Measurements from ENCODE around the gene C1QL1.
"Not testable (repeated sequence)": the region's sequence is repeated elsewhere in the genome, so short reads cannot be mapped to it uniquely, and the experiment has no call there.

Gene C1QL1

DNA sequence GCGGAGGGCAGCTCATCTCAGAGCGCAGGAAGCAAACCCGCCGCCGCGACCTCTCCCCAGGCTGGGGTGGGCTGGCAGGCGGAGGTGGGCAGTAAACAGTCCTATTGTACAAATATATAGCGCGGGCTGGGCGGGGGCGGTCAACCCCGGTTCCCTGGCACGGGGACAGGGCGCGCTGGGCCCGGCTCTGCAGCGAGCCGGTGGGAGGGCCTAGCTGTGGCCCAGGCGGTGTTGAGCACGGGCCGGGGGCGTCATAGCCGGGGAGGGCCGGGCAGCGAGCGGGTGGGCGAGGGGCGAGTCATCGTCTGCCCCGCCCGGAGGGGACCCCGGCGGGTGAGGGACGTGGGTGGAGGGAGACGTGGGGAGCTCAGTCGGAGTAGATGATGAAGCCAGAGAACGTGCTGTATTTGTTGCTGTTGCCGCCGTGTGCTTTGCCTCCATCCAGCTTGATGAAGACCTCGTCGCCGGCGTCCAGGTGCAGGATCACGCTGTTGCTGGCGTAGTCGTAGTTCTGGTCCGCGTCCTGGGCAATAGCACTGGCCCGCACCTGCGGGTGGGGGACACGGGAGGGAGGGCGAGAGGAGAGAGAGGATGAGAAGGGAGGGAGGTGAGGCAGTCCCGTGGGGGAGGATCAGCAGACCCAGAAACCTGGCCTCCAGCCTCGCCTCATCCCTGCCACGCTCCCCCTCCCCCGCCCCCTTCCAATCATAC lies 8.1 kb downstream of the C1QL1 start:
- DNase-seq, result no peak

DNA sequence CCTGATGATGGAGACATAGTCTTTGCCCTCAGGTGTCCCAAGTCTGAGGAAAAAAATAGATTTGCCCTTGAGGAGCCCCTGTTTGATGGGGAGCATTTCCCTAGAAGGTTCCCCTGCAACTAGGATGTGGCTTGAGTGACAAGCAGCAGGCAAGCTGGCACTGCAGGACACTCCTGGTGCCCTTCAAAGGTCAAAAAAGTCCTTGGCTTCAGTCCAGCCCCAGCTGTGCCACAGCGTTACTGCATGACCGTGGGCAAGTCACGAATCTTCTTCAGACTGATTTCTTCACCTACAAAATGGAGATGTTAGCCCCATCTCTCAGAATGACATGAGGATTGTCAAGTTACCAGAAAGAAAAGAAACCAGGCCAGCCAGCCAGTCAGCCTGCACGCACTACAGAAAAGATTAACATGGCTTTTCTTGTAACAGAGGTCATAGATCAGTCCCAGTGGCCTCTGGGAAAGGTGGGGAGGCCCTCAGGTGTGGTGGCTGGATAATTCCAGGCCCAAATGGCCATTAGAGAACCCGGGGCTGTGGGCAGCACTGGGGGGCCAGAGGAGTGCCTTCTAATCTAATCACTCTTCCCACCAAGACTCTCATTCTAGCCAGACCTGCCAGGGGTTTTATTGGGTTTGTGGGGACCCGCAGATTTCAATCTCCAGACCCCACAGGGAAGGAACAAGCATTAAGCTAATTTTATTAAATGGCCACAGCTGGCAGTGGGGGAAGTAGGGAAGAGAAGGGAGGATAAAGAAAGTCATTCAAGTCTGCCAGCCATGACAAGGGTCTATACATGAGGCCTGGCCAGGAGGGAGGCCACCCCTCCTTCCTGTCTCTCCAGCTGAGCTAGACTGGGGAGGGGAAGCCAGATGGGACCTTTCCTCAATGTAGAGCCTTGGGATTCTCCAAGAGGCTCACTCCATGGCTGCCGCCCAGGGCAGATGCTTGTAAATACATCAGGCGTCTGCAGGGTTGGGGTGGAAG lies 10.8 kb downstream of the C1QL1 start:
- DNase-seq, result no peak

DNA sequence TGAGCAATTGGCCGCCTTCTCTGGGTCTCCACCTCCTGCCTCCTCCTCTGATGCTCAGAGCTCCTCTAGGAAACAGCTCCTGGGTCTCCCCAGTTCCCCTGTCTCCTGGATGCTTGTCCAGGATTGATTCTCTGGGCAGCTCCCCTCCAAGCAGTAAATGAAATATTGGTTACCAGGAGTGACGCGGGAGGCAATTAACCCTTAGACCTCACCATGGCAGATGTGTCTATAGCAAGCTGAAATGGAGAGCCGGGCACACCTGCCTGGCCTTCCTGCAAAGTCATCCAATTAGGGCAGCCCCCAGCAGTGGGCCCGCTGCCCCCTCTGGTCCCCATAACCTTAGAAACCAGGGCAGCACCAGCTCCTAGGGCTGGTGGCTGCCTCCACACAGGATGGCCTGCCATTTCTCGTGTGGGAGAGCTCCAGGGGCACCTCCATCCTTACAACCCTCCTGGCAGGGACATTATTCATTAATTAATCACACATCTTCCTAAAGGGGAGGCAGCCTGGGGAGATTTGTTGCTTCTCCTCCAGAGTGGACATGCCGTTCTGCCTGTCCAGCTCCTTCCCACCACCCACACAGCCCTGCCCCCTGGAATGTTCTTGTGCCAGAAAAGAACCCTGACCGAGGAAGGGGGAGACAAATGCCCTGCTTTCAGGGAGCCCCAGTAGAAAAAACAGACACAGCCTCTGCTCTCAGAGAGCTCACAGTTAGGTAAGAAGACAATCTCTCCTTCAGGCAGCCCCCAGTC lies 12.3 kb downstream of the C1QL1 start:
- no peak for DNase-seq

DNA sequence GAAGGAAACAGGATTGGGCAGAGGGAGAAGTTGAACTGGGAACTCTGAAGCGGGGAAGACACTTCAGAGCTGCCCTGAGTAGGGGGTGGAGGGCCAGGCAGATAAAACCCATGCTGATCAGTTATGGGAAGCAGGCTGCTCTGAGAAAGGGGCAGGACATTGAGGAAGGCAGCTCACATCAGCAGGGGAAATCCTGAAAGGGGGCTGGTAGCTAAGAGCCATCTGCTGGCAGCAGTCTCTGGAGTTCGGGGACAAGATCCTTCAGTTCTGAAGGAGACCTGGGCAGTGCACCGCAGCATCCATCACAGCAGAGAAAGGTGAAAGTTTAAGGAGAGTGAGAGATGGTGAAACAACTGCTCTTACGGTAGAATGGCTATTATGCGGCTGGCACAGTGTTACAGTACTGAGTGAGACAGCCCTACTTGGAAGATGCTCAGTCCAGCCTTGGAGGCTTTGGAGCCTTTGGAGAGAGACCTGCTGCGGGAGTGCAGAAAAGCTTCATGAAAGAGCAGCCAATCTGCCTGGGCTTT lies 15.1 kb downstream of the C1QL1 start:
- DNase-seq, result no peak

DNA sequence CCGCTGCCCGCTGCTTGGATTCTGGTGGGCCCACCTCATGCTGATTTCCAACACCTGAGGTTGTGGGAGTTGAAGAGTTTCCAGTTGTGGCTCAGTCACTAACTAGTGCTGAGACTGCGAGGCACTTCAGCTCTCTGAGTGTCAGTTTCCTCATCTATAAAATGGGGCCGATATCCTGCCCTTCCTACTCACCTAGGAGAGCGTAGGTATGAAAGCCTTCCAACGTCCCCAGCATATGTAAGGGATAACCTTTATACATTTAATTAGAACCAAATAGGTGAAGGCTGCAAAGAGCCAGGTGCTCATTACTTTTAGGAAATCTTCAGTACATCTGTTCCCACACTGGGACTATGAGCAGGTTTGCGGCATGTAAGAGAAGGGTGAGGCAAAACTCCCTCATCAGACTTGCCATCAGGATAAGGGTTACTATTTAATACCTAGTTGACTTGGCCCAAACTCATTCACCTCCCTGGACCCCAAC lies 19.7 kb downstream of the C1QL1 start:
- no peak for DNase-seq

DNA sequence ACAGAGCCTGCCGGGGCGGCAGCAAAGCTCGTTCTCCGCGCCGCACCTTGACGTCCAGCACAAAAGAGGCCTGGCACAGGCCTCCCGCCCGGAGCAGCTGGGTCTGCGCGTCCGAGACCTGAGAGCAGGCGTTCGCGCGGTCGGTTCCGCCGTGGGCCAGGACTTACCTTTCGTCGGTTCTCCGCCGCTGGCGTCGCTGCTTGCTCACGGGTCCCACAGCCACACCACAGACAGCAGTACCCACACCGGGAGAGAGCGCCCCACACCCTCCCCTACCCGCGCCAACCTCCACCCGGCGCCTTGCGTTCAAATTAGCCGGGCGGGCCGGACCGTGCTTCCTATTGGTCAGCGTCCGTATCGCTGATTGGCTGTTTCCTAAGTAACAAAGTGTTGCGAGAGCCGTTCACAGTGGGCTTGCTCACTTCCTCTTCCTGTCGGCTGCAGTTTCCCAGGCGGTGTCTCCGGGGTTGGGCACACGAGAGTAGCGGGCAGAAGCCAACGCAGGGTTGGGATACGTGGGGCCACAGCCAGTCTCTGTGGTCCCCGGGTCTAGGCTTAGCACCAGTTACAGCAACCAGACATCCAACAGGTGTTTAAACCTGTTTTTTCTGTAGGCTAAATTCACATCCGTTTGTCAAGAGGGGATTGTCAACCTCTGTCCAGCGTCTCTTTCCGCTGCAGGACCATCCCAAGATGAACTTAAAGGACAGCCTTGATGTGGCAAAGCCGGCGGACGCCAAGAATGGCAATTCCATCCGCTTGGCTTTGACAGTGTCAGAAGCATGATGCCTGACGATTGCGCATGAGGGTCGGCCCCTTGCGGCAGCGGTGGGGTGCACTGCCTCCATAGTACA lies 20.4 kb downstream of the C1QL1 start, which contains the start of gene KIF18B:
TSS of gene KIF18B (minus strand) at position 313 of the 854 bp plus-strand sequence. CDS start 11,429 bp downstream, outside the sequence.
- DNase-seq, result peak; percentile 95

DNA sequence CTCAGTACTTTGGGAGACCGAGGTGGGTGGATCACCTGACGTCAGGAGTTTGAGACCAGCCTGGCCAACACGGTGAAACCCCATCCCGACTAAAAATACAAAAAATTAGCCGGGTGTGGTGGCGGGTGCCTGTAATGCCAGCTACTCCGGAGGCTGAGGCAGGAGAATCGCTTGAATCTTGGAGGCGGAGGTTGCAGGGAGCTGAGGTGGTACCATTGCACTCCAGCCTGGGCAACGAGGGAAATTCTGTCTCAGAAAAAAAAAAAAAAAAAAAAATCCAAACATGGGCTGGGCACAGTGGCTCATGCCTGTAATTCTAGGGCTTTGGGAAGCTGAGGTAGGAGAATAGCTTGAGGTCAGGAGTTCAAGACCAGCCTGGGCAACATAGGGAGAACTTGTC lies 22.5 kb downstream of the C1QL1 start:
- DNase-seq, result not testable (repeated sequence)

DNA sequence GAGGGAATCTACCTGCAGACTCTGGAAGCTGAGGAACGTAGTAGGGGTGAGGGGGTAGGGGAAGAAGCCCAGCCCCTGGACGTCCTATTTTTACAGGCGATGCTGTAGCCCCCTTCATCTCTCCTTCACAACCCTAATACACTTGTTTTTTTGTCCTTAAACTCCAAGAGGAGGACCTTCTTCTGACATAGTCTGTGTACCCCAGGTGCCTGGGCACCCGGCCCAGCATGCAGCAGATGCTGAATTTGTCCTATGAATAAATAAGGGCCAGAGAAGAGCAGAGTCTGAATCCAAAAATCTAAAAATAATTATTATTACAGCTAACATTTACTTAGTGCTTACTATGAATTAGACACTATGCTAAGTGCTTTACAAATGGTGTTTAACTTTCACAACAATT lies 25.6 kb downstream of the C1QL1 start:
- DNase-seq, result no peak

DNA sequence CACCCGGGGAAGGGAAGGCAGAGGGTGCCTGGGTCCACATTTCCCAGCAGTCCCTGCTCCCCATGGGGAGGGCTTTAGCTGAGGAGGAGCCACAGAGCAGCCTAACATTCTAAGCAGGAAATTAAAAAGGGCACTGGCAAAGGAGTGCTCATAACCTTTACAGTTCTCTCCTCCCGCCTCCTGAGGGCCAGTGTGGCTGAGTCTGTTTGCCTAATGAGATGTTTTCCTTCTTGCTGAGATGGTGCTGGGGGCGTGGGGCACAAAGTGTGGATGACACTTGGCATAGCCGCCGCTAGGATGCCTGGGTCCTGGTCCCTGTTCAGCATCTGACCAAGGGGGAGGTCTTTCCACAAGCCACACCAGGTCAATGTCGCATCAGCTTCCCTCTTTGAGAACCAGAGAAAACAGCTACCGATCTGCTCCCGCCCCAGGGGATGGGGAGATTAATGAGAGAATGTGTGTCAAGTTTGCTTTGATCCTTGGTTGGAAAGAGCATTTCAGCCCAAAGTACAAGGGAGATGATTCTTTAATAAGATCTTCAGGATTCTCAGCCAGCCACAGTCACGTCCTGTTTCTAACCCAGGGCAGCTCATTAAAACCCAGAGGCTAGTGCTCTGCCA lies 26.3 kb downstream of the C1QL1 start:
- no peak for DNase-seq

DNA sequence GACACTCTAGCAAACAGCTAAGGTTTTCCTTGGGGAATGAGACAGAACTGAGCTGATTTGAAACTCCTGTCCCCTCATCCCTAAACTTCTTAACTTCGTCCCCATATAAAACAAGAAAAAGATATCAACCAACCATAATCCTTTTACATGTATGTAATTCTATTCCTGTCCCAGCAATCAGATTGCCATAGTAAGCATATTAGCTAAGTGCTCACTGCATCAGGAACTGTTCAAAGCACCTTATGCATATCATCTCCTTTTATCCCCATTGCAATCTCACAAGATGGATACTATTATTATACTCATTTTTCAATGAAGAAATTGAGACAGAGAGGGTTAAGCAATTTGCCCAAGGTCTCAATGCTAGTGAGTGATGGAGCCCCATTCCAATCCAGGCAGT lies 27.3 kb downstream of the C1QL1 start:
- DNase-seq, result no peak

DNA sequence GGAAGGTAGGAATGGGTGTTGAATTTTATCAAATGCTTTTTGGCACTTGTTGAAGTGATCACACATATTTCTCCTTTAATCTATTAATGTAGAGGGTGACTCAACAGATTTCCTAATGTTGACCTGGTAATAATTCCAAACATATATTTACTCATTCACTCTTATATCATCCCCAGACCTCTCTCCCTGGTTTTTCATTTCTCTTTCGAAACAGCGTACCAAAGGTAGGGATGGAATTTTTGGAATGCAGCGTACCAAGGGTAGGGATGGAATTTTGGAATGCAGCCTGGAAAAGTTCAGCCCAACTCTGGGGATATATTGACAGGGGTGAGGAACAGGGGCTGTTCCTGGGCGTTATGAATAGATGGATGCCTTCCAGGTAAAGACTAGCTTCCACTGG lies 27.8 kb downstream of the C1QL1 start:
- no peak for DNase-seq

DNA sequence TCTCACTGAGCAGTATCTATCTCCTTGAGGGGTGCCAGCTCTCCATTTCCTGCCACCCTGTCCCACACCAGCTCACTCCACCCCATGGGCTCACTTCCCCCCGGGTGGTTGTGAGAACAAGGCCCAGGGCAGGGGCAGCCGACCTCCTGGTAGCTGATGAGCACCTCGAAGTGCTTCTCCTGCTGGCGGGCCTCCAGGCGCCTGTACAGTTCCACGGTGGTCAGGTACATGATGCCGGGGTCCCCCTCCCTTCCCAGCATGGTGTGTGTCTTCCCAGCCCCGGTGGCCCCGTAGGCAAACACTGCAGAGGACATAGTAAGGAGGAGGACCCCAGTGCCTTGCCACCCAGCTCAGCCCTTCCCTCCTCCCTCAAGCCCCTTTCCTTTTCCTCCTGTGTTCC lies 33.0 kb downstream of the C1QL1 start:
- no peak for DNase-seq

DNA sequence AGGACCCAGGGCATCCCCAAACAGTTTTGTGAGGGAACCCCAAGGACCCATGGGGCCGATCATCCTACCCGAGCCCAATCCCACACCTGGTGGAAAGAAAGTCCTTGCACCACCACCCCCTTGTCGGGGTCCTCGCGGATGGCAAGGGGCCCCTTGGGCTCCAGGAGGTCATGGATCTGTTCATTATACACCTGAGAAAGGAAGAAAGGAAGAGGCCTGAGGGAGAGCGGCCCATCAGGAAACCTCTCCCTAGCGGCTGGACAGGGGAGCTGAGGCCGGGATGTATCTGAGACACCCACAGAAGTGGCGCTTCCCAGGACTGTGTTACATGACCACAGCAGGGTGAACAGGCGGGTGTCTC lies 33.4 kb downstream of the C1QL1 start:
- DNase-seq, result no peak

DNA sequence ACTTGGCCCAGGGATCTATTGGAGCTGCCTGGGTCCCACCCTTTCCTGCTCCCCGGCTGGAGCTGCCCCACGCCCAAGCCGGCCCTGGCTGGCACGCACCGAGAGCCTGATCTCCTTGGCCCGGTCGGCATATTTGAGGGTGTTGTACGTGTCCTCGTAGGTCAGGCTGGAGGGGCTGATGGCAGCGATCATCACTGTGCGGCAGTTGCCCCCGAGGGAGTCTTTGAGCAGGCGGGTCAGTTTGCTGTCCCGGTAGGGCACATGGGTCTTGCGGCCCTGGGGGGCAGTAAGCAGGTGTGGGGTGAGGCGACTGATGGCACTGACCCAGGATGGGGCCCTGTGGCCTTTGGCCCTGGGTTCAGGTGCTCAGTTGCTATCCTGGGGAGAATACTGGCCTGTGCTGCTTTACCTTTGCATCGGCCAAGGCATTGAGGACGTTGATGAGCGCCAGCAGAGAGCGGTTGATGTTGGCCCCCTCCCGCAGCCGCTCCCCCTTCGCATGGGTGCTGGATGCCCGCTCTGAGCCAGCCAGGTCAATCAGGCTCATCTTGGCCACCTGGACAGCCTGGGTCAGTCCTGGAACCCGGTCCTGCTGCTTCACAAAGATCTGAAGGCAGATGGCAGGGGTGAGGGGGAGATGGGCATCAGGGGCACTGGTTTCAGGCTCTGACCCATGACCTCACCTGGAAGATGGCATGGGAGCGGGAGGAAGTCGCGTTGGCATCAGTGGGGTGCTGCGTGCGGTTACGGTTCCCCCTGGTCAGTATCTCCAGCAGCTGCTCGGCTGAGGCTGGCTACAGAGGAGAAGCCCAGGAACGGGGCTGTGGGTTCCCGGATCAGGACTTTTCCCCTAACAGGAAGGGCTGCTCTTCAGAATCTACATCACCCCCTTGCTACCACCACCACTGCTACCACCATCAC lies 34.0 kb downstream of the C1QL1 start:
- no peak for DNase-seq

DNA sequence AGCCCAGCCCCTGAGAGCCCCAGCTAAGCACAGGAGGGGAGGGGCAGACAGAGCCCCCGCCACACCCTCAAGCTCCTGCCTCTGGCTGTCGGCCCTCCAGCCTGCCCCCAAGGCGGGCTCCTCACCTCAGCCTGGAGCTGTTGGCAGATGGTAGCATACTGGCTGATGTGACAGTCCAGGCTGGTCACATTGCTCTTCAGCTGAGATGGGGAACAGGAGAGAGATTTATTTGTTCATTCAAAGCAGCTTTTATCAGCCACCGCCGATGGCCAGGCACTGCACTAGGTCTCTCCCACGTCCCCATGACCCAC lies 35.4 kb downstream of the C1QL1 start:
- no peak for DNase-seq

DNA sequence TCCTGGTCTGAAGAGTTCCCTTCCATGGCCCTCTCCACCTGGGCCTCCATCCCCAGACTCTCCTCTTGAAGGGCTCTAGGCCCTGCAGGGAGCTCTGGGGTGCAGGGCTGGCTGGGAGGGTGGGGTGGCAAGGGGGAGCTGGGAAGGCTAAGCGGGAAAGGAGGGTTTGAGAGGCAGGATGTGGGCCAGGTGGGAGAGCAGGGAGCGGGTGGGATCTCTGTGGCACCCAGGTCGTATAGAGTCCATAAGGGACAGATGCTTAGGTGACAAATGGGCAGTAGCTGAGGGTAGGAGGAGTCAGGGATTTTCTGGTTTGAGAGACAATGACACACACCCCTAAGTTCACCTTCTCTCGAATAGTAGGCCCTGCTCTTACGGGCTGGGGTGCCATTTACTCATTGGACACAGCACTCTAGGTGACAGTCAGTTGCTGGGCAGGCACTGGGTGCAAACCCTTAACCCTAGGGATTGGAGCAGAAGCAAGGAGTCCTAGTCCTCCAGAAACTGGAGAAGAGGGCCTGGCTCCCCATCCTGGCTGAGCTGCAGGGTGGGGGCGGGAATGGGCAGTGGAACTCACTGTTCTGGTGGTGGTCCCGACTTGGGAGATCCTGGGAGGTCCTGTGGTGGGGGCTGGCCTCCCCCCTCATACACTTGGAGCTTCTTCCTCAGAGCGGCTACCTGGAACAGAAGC lies 35.9 kb downstream of the C1QL1 start:
- DNase-seq, result no peak

DNA sequence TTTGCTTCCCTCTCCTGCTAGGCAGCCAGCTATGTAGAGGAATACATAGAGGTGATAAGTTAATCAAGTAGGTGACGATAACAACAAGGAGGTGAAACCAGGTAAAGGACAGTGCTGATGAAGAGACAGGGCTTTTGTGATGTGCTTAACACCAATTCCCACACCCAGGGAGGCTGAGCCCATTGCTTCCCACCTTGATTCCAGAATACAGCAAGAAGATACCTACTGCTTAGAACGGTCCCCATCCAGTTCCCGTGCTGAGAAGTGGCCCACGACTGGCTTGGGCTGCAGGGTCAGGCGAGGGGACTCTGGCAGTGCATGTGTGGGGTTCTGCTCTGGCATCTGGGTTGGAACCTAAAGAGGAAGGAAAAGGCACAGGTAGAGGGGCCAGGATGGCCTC lies 36.7 kb downstream of the C1QL1 start:
- no peak for DNase-seq

DNA sequence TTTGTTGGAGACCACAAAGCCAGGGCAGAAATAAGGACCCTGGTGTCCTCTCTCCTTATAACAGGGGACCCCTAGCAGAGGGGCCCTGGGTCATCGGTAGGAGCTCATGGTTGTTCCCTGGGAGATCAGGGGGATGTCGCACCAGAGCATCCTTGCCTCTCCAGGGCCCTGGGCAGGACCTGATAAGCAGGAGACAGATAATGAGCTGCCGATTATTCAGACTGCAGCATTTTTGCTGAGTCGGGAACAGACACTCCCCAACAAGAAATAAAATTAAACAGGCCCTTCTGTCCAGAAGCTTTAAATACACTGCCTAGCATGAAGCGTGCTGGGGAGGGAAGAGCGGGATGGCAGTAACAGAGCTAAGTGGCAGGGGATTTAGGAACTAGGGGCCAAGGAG lies 37.4 kb downstream of the C1QL1 start:
- no peak for DNase-seq

DNA sequence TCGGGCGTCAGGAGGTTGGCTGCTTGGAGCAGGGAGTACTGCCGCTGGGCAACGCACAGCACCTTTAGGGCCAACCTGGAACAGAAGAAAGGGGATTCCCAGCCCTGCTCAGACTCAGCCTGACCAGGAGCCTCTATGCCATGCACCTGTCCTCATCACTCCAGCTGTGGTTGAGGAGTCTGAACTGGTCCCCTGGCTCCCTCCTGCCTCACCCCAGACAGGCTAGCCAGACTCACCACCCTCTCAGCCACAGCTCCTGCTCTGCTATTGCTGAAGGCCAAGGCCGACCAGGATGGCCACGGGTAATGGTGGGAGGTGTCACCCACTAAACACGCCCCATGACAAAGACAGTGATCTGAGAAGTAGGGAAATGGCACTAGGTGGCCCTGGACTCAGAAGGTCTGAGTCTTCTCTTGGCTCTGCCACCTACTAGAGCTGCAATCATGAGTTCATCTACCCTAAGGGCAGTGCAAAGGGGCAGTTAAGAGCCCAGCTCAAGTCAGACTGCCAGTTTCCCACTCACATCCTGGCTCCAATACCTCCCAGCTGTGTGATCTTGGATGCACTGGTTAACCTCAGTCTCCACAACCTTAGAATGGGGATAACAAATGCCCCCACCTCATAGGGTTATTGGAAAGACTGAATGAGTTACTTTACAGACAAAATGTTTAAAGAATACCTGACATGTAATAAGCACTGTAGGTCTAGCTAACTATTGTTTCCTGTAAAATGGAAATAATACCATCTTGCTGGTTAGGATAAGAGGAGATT lies 39.0 kb downstream of the C1QL1 start:
- DNase-seq, result no peak
